NCI-H82 treated with DMSO at 0.1 percent for 48 hours (cell line): Measurements from ENCODE around the gene CYP1A2.

ENCODE experiments used
- DNase-seq: peaks from one replicate; lab custom pipeline; 2025; ENCODE audit not compliant: unreplicated experiment; lab: John Stamatoyannopoulos, UW

The CYP1A2 gene

DNA sequence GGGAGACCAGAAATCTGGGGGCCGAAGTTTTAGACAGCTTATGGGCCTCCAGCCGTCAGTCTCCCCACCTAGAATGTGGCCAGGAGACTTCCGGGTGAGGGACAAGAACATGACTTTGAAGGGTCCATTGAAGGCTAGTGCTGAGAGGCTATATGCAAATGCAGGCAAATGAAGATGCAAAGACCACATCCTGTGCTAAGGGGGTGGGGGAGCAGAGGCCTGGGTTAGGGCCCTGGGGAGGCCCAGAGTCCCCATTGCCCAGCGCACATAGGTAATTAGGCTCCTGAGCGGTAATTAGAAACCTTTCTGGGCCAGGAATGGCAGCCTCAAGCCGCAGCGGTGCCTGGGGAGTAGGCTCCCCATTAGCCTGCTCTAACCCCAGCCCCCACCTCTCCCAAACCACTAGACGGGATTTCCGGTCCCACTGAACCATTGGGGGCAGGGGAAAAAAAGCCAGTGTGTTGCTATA lies 40.1 kb downstream of the CYP1A2 start:
- no peak for DNase-seq

DNA sequence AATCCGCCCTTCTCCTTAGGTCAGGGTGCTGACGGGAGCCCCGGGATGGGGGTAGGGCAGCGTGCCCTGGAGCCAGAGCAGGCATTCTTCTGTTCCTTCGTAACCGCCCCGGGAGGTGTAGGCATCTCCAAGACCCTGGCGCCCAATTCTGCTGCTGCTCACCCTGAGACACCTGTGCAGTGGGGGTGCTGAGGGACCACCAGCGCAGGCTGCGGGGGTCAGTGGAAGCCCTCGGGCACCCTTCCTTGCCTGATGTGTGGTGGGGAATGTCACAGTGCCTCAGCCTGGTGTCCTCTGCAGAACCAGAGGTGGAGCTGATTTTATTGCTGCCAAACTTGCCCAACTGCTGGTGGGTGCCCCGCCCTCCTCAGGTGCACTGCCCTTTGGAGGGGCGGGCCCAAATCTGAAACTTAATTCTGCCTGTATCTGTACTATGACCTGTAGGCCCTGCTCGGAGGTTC lies 40.6 kb downstream of the CYP1A2 start:
- DNase-seq = no peak

DNA sequence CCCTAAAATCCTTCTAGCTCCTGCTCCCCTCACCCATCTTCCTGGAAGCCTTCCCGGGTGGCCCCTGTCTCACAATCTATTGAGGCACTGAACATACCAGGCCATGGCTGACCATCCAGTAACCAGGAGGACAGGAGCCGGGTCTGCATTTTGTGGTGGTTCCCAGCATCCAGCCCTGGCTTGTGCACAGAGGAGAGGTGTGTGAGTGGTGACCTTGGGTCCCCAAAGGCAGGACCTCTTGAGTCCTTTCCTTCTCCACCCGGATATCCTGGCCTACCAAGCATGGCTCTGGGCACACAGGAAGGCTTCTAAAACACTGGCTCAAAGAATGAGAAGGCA lies 41.1 kb downstream of the CYP1A2 start:
- DNase-seq = no peak

DNA sequence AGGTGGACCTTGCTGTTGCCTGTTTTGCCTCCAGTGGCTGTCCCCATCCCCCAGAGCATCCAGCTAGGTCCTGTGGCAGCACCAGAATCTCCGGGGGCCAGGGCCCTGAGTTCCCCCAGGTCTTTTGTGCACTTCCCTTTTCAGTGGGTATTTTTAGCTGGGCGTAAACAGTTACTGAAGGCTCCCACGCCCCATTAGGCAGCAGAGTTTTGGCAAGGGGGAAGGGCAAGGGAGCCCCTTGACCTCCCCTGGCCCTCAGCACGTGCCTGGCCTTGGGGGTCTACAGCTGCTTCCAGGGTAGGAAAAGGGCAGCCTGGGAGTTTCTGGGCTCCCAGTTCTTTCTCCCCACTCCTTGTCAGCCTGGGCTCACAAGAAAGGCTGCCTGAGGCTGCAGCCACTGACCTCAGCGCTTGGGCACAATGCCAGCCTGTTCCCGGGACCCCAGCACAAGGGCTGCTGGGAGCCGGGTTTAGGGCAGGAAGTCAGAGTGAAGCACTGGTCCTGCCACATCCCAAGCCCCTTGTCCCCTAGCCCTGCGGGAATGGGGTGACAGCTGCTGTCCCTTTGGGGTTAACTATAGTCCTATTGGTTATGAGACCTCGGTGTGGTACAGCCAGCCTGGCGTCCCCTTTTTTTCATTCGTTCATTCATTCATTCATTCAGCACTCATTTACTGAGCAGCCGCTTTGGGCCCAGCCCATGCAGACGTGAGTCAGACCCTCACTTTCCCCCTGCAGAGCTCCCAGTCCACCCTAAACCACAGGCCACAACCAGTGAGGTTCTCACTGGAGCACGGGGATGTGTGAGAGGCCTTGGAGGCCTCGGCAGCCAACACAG lies 41.7 kb downstream of the CYP1A2 start:
- DNase-seq = no peak

DNA sequence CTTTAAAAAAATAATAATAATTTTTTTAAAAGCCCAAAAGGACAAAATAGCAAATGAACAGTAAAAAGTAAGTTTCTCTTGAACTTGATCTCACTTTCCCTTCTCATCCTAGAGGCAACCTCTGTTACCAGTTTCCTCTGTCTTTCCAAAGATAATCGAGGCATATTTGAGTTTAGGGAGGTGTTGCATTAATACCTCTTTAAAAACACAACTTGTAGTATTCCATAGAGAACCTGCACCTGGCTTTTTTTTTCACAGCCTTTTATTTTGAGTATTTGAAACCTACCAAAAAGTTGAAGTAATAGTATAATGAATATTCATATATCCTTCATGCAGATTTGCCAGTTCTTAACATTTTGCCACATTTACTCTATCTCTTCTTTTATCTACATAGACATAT lies 42.4 kb downstream of the CYP1A2 start:
- no peak for DNase-seq

DNA sequence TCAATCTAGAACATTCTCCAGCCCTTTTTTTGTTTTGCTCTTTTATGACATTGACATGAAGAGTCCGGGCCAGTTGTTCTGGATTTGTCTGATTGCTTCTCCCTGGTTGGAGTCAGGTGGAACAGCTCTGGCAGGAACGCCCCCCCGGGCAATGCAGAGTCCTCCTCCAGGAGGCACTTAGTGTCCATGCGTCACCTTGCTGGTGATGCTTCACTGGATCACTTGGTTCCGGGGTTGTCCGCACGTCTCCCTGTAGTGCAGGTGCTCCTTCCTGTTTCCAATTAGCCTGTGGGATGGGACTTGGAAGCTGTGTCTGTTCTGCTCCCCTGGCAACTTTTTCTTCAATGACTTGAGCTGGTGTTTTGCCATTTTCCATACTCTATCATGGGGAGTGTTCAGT lies 43.0 kb downstream of the CYP1A2 start:
- no peak for DNase-seq

DNA sequence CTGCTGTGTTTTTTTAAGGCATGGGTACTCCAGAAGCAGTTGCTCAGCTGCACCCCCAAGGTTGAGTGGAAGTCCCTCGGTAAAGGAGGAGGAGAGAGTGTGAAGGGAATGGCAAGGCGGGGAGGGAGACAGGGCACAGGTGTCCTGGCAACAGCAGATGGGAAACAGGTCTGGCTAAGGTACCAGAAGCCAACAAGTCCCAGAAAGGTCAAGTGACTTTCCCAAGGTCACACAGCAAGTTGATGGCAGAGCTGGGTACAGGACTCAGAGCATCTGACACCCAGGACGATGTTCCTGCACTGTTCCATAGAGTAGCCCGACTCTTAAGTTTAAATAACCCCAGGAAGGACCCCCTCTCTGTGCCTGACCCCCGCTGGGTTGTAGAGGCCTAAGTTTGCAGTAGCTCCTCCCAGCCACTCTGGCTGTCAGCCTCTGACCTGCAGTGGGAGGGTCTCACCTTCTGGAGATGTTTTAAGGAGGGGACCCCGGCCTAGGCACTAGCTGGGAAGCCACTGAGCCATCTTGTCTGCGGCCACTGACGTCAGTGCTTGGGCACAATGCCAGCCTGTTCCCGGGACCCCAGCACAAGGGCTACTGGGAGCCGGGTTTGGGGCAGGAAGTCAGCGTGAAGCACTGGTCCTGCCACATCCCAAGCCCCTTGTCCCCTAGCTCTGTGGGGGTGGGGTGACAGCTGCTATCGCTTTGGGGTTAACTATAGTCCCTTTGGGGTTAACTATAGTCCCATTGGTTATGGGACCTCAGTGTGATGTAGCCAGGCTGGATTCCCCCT lies 43.8 kb downstream of the CYP1A2 start:
- DNase-seq = no peak

DNA sequence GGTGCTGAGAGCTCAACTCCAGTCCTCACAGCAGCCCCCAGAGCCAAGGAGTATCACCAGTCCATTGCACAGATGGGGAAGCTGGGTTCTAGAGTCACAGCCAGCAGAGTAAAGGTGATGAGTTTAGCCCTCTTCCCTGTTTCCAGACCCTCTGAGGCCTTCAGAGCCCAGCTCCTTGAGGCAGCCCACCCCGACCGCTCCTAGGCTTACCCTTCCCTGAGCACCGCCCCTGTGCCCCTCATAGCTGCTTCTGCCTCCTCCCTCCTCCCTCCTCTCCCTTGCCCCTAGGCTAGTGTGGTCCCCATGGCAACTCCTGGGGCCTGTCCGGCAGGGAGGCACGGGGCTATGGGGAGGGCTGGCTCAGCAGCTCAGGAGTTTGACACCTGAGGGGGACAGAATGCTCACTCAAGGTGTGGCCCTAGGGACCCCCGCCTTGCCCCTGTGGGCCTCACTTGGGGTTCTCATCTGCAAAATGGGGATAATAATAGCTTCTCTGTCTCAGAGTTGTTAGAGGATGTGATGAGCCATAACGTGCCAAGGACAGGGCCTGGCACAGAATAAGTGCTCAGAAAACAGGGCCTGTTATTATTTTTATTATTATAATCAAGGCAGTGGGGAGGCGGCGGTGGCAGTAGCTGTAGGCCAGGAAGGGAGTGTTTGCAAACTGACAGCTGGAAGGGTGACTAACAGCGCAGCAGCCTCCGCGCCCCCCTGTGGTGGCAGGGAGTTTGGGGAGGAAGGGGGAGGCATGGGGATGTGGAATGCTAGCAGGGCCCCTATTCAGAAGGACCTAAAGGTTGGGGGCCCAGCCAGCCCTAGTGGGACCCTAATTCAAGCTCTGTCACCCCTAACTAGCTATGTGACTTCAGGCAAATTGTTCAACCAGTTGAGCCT lies 44.7 kb downstream of the CYP1A2 start:
- no peak for DNase-seq

DNA sequence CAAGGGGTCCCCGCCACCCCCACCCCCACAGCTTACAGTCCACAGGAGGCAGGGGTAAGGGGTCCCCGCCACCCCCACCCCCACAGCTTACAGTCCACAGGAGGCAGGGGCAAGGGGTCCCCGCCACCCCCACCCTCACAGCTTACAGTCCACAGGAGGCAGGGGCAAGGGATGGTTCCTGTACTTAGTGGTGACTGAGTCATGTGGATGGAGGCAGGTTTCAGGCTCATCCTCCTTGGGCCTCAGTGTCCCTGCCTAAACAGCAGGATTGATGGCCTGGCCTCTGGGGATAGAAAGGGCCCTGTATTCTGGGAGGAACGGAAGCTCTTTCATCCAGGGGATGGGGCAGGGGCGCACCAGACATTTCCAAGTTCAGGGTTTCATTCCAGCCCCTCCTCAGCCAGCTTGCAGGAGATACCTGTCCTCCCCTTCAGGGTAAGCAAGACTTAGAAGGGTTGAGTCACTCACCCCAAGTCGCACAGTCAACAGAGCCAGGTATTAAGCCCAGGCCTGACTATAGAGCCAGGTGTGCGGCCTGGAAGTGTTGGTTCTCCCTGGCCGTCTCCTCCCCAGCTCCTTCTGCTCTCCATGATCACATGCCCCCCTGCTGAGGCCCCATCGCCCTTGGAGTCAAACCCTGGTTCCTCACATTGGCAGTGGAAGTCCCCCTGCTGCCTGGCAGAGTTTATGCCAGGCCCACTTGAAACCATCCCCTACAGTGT lies 45.8 kb downstream of the CYP1A2 start:
- DNase-seq = no peak

DNA sequence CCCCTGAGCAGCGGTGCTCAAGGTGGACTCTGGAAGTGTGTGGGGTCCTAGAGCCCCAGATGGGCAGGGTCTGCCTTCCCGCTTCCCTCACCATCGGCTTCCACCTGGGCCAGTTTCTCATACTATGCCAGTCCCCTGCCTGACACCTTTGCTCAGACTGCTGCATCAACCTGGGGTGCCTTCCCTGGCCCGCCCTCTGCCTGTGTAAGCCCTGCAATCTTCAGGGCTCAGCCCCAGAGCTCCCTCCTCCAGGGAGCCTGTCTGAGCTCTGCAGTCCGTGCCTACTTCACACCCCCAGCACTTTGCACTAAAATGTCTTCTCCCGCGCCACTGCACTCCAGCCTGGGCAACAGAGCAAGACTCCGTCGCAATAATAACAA lies 46.3 kb downstream of the CYP1A2 start:
- DNase-seq = no peak

DNA sequence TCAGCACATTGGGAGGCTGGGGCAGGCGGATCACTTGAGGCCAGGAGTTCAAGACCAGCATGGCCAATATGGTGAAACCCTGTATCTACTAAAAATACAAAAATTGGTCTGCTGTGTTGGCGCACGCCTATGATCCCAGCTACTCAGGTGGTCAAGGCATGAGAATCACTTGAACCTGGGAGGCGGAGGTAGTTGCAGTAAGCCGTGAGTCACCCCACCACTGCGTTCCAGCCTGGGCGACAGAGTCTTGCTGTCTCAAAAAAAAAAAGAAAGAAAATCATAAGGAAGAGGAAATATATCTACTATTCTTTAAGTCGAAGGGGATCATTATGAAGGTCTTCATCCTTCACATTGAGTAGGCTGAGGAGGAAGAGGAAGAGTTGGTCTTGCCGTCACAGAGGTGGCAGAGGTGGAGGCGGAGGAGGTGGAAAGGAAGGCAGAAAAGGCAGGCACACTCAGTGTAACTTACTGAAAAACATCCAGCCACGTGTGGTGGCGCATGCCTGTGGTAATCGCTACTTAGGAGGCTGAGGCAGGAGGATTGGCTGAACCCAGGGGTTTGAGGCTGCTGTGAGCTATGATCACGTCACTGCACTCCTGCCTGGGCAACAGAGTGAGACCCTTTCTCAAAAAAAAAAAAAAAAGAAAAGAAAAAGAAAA lies 47.5 kb downstream of the CYP1A2 start:
- DNase-seq = no peak

DNA sequence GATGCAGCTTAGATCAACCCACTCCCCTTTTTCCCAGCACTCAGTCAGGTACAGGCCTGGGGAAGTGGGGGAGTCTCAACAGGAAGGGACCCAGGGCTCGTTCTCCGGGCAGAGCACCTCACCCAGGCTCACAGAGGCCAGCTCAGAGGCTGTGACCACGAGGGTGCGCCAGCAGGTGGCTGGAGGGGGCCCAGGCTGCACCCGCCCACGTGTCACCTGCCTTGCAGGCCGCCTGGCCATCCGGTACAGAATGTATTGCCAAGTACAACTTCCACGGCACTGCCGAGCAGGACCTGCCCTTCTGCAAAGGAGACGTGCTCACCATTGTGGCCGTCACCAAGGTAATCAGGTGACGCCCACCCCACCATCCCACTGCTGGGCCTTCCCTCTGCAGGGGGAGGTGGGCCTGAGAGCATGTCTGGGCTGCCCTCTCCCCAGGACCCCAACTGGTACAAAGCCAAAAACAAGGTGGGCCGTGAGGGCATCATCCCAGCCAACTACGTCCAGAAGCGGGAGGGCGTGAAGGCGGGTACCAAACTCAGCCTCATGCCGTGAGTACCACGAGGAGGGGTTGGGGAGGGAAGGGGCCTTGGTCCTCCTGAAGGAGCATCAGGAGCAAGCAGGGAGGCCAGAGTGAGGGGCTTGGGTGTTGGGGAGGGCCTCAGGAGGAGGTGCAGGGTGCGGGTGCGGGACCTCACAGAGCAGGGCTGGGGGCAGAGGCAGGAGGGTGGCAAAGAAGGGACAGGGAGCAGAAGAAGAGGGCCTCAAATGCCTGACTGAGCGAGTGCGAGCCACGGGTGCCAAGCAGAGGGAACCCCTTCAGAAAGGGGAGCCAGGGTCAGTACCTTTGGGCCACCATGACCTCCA lies 50.0 kb downstream of the CYP1A2 start:
- DNase-seq = no peak

DNA sequence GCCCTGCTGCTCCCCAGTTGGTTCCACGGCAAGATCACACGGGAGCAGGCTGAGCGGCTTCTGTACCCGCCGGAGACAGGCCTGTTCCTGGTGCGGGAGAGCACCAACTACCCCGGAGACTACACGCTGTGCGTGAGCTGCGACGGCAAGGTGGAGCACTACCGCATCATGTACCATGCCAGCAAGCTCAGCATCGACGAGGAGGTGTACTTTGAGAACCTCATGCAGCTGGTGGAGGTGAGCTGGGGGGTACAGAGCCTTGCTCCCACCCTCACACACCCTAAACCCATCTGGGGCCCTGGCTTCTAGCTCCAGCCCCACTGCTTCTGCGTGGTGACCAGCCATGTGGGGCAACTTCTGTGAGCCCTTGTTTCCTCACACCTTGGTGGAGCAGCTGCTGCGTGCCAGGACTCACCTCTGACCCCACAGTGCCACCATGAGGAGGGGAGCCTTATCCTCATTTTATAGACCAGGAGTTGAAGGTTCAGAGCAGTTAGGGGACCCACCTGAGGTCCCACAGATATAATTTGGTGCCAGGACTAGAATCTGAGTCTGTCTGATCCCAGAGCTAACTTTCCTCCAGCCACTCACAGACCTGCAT lies 50.7 kb downstream of the CYP1A2 start:
- DNase-seq = no peak

DNA sequence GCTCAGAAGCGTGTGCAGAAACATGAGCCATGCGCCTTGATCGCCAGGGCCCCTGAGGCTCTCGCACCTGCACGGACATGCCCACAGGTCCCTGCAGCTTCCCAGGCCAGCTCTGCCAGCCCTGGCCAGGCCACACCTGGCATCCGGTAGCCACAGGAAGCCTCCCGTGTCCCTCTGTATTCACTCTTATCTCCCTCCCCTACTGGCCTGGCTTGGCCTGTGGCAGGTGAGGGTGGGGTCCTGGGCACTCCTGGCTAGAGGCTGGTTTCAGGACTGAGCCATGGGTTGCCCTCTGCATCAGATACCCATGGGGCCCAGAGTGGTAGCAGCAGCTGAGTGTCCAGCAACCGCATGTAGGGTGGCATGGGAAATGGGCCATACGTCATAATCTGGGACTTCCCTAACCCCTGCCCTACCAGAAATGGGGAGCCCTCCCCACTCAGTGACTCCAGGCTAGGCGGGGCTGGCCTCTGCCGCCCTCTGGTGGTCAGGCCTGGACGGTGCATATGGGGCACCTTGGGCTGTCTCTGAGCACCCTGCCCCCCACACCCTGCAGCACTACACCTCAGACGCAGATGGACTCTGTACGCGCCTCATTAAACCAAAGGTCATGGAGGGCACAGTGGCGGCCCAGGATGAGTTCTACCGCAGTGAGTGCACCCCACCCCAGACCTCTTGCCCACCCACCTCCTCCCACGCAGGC lies 51.4 kb downstream of the CYP1A2 start:
- DNase-seq = no peak

DNA sequence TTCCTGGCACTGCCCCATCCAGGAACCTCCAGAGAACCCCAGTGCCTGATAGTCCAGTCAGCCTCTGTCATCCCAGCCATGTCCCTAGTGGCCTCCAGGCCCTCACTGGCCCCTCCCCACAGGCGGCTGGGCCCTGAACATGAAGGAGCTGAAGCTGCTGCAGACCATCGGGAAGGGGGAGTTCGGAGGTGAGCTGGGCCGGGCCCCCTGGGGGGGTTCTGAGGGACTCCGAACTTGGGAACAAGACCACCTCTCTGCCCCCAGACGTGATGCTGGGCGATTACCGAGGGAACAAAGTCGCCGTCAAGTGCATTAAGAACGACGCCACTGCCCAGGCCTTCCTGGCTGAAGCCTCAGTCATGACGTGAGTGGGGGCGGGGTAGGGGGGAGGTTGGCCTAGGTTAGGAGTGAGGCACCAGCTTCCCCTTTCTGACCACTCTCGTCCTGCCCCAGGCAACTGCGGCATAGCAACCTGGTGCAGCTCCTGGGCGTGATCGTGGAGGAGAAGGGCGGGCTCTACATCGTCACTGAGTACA lies 52.0 kb downstream of the CYP1A2 start:
- DNase-seq = no peak

DNA sequence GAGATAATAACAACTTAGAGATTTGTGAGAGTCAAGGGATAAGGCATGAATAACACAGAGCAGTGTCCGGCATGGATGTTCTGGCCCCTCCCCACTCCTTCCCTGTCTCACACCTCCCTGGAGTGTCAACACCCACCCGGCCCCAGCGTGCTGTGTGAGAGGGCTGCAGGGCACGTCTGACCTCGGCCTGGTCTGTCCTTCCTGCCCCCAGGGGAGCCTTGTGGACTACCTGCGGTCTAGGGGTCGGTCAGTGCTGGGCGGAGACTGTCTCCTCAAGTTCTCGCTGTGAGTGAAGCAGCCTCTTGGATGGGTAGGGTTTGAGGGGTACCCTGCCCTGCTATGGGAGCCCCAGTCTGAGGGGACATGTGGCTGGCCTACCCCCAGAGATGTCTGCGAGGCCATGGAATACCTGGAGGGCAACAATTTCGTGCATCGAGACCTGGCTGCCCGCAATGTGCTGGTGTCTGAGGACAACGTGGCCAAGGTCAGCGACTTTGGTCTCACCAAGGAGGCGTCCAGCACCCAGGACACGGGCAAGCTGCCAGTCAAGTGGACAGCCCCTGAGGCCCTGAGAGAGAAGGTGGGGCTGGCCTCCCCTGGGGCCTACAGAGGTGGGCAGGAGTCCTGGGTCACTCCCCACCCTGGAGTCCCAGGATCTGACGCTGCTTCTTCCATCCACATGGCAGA lies 52.8 kb downstream of the CYP1A2 start:
- DNase-seq = no peak

DNA sequence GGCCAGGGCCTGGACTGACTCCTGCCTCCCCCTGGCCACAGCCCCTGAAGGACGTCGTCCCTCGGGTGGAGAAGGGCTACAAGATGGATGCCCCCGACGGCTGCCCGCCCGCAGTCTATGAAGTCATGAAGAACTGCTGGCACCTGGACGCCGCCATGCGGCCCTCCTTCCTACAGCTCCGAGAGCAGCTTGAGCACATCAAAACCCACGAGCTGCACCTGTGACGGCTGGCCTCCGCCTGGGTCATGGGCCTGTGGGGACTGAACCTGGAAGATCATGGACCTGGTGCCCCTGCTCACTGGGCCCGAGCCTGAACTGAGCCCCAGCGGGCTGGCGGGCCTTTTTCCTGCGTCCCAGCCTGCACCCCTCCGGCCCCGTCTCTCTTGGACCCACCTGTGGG lies 53.6 kb downstream of the CYP1A2 start:
- DNase-seq = no peak
